GM10248 (cell line): ENCODE measurements around the gene SCP2.

ENCODE experiments used
- CTCF ChIA-PET: fragments of 300-600 bp; sonication (Branson Sonifier 250); formaldehyde crosslinking; extraction: SDS; loops from one replicate; lab custom pipeline; 2021; ENCODE audit warnings: antibody characterized with exemption; lab: Yijun Ruan, JAX
- POLR2A ChIA-PET: fragments of 350-650 bp; sonication (Branson Sonifier 250); formaldehyde crosslinking; extraction: SDS; loops from one replicate; lab custom pipeline; 2020; ENCODE audit warnings: antibody characterized with exemption; lab: Yijun Ruan, JAX
- DNase-seq: peaks from one replicate; pipeline ENCODE4 v3.0.0; 2012; ENCODE audit errors: extremely low spot score
- TF ChIP-seq, protein P1 (sequence below): IDR thresholded peaks from 2 replicates; pipeline ENCODE4 v1.5.1; 2012; ENCODE audit warnings: mild to moderate bottlenecking, low read depth; ENCODE audit errors: extremely low read depth, missing control alignments, control extremely low read depth

SCP2 gene

DNA sequence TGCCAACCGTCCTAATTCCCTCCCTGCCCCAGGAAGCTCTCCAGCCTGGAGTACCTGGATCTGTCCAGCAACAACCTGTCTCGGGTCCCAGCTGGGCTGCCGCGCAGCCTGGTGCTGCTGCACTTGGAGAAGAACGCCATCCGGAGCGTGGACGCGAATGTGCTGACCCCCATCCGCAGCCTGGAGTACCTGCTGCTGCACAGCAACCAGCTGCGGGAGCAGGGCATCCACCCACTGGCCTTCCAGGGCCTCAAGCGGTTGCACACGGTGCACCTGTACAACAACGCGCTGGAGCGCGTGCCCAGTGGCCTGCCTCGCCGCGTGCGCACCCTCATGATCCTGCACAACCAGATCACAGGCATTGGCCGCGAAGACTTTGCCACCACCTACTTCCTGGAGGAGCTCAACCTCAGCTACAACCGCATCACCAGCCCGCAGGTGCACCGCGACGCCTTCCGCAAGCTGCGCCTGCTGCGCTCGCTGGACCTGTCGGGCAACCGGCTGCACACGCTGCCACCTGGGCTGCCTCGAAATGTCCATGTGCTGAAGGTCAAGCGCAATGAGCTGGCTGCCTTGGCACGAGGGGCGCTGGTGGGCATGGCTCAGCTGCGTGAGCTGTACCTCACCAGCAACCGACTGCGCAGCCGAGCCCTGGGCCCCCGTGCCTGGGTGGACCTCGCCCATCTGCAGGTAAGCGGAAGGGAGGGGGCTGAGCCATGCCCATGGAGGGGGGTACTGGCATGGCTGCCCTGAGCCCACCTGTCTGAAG, 151.4 kb downstream of the SCP2 start:
- CTCF ChIA-PET: interaction anchor here (1.1 to 1.3 kb wide), 2 partner anchors 9 to 25 kb away, joined by 3 to 4 read pairs; no protein-coding TSS in a partner anchor
- DNase-seq: no peak
- TF ChIP-seq, protein P1, sequence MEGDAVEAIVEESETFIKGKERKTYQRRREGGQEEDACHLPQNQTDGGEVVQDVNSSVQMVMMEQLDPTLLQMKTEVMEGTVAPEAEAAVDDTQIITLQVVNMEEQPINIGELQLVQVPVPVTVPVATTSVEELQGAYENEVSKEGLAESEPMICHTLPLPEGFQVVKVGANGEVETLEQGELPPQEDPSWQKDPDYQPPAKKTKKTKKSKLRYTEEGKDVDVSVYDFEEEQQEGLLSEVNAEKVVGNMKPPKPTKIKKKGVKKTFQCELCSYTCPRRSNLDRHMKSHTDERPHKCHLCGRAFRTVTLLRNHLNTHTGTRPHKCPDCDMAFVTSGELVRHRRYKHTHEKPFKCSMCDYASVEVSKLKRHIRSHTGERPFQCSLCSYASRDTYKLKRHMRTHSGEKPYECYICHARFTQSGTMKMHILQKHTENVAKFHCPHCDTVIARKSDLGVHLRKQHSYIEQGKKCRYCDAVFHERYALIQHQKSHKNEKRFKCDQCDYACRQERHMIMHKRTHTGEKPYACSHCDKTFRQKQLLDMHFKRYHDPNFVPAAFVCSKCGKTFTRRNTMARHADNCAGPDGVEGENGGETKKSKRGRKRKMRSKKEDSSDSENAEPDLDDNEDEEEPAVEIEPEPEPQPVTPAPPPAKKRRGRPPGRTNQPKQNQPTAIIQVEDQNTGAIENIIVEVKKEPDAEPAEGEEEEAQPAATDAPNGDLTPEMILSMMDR: no peak
- POLR2A ChIA-PET: no interaction called here

DNA sequence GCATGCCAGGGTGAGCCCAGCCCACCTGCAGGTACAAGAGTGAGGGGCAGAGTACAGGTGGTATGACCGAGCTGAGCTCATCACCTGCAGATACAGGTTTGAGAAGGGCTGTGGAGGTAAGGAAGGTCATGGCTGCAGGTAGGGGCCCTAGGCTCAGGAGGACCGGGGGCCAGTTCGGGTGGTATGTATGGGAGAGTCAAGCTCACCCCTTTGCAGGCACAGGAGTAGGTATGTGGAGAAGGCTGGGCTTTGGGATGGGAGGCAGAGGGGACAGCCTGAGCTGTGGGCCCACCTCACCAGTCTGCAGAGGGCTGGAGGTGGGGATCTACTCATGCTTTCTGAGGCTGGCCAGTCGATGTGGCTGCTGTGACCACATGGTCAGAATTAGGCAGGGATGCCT, 152.2 kb downstream of the SCP2 start:
- POLR2A ChIA-PET: no interaction called here
- CTCF ChIA-PET: interaction anchor here (1.1 kb wide), 1 partner anchor 8 kb away, joined by 3 read pairs; no protein-coding TSS in a partner anchor
- no peak for DNase-seq
- TF ChIP-seq, protein P1: no peak

DNA sequence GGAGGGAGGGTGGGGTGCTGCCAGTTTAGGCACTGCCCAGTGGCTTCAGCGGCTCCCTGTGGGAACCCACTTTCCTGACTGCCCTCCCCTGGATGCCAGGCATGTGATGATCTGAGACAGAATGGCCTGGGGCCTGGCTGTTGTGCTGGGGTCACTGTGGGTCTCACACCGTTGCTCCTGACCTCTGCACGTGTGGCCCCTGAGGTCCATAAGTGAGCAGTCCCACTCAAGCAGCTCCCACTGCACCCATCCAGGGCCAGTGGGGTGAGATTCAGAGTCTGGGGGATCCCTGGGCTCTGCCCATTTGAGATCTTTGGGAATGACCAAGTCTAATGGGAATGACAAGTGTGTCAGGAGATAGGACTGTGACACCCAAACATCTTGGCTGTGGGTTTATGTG, 153.0 kb downstream of the SCP2 start:
- CTCF ChIA-PET: no interaction called here
- POLR2A ChIA-PET: no interaction called here
- TF ChIP-seq, protein P1: no peak
- DNase-seq: no peak

DNA sequence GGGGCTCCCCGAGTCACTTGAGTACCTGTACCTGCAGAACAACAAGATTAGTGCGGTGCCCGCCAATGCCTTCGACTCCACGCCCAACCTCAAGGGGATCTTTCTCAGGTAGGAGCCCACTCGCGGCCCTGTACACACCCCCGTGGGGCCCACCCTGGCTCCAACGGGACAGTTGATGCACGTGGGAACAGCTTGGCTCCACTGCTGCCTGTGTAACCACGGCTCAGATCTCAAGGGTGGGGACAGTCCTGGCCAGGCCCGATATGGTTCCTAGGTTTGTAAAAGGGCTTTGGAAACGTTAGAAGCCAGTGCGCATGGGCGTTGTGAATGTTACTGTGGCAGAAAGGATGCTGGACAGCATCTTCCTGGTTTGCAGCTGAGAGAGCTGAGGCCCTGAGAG, 153.7 kb downstream of the SCP2 start:
- POLR2A ChIA-PET: no interaction called here
- CTCF ChIA-PET: no interaction called here
- DNase-seq: no peak
- TF ChIP-seq, protein P1: no peak

DNA sequence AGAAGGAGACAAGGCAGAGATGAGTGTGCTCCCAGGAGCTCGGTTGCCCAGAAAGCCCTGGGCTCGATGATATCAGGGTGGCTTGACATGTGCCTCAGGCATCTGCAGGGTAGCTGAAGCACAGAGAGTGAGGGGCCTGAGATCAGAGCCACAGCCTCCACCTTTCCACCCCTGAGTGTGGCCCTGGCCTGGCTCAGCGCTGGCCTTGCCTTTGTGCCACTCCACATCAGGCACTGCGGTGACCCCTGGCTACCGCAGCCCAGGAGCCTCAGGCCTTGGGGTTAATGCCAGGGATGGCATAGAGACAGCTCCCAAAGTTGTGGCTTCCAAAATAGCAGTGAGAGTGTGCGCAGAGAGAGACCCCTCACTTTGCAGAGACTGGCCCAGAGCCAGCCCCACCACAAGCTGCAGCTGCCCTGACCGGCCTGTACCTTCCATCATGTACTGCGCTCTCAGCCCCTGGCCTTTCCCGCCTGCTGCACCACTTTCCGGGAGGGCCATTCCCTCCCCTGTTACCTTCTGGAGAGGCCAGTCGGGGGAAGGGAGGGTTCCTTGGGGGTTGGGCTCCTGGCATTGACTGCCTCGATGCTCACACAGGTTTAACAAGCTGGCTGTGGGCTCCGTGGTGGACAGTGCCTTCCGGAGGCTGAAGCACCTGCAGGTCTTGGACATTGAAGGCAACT, 154.4 kb downstream of the SCP2 start:
- TF ChIP-seq, protein P1: no peak
- CTCF ChIA-PET: no interaction called here
- DNase-seq: no peak
- POLR2A ChIA-PET: no interaction called here

DNA sequence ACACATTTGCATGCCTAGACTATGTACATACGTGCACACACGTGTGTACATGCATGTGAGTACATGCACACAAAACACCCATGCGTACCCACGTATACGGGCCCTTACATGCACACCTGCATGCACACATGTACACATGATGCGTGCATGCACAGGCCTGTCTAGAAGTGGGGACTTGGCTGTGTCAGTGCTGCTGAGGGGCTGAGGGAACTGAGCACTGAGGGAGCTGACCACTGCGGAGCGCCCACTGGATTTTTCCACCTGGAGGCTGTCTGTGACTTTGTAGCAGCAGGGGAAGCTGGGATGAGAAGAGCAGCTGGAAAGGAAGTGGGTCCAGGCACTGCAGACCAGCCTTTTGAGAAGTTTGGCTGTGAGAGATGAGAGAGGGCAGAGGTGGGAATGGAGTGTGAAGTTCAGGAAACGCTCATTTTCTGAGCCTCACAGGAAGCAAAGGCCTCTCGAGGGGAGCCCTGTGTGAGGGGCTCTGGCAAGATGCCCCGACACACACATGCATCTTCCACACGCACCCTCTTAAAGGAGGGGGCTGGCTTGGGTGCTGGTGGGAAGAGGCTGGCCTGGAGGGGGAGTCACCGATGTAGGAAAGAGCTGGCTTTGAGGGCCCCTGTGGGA, 155.9 kb downstream of the SCP2 start:
- no peak for DNase-seq
- TF ChIP-seq, protein P1: no peak
- CTCF ChIA-PET: no interaction called here
- POLR2A ChIA-PET: no interaction called here
